ENCODE measurements around the gene DEXI. TPM values are rescaled to one million over a fixed set of nuclear protein-coding genes. Genes with fewer than 3 reads are reported as not detected.

DEXI gene
- total and polyA plus RNA-seq, 2 of the 4 experiments (the other 2 are of a cell fraction) = 43.7 to 63.6 TPM

DNA sequence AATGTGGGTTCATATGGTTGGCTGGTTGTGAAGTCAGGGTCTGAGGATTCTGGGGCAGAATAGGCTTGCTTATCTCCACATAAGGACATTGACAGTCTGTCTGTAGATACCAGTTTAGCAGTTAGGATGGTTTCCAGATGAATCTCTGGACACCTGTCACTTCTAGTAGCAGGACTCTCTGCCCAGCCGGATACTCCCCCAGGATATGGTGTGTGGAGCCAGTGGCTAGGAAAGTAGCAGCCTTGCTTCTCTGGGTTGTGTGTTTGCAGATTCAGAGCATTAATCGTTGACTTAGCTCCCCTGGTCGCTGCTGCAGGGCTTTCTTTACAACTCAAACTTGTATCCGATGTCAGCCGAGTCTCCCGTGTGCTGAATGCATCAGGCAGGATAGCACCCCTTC lies 47.3 kb upstream of the DEXI start:
- Histone ChIP-seq H3K79me1 (ENCODE audit: low read depth in 1 of 2, low read length in 2 of 2) (peaks cover 23 to 66% of the 10 kb centered on the region in 2 experiments), H2BK5ac (ENCODE audit: low read depth, low read length, poor library complexity, severe bottlenecking) (no peak overlapping the region), H3K9me1 (ENCODE audit: insufficient read depth, low read length) (peaks cover 42% of the 10 kb centered on the region), H2BK20ac (ENCODE audit: low read depth, low read length) (peak overlapping the region; percentile 79), H3K27ac (ENCODE audit: insufficient read depth, low read length) (peak overlapping the region; percentile 34; the same call in 1 of the 2 replicates), H3K4ac (ENCODE audit: low read depth, low read length) (peak overlapping the region; percentile 51), H2AFZ (replicated peaks; ENCODE audit: low read length, poor library complexity) (no peak overlapping the region), H4K5ac (ENCODE audit: low read depth, low read length) (peak overlapping the region; percentile 52), H3K18ac (ENCODE audit: low read depth, low read length) (peak overlapping the region; percentile 58), H3K9me3 (ENCODE audit: control insufficient read depth, insufficient read depth, low read length) (no peaks in the 10 kb centered on the region), H2AK5ac (ENCODE audit: low read depth, low read length) (peak overlapping the region; percentile 32), H3K9ac (ENCODE audit: low read depth, low read length) (no peak overlapping the region), H2BK15ac (ENCODE audit: low read depth, low read length) (peak overlapping the region; percentile 99; the same call in 2 of the 3 replicates), H4K91ac (ENCODE audit: insufficient read depth, low read depth, low read length) (peak overlapping the region; percentile 99), H3K27me3 (ENCODE audit: control insufficient read depth, insufficient read depth, low read length) (no peaks in the 10 kb centered on the region), H2AK9ac (replicated peaks; ENCODE audit: low read depth, low read length, poor library complexity) (no peak overlapping the region), H2BK120ac (ENCODE audit: low read depth, low read length) (peak overlapping the region; percentile 98), H4K20me1 (ENCODE audit: insufficient read depth, low read length) (peaks cover 6% of the 10 kb centered on the region), H3K4me1 (ENCODE audit: control insufficient read depth, insufficient read depth, low read length) (peaks cover 33% of the 10 kb centered on the region), H3K23ac (ENCODE audit: low read depth, low read length) (no peak overlapping the region), H3K56ac (ENCODE audit: extremely low read depth, insufficient read depth, low read length) (no peak overlapping the region), H3K36me3 (ENCODE audit: control insufficient read depth, insufficient read depth, low read length) (peaks cover 6% of the 10 kb centered on the region), H3K4me3 (ENCODE audit: insufficient read depth, low read depth, low read length) (no peak overlapping the region), H4K8ac (ENCODE audit: low read depth in 2 of 2, low read length in 2 of 2) (peak overlapping the region in 1 of 2 experiments; percentile 30; a peak in 1 of 4 replicates), H3K4me2 (ENCODE audit: low read depth, low read length) (no peak overlapping the region), H3K14ac (replicated peaks; ENCODE audit: low read depth, low read length) (no peak overlapping the region; the same call in 1 of the 2 replicates)
- BruUV-seq (replicated peaks) = no TSS peak
- in situ Hi-C loops (cut with MboI; ENCODE audit: low sequenced_read_pairs) = loop anchor here (10.0 kb wide), 1 partner anchor 105 kb away; no protein-coding TSS in a partner anchor
- intact Hi-C loops (cut with micrococcal nuclease) = no loop called here
- dilution Hi-C loops (cut with HindIII; ENCODE audit: low sequenced_read_pairs, unreplicated experiment) = no loop called here
- POLR2A ChIA-PET (ENCODE audit: unreplicated experiment) = no interaction called here
- CTCF ChIA-PET = no interaction called here
- WGBS, 2 experiments (ENCODE audit: extremely low coverage in 2 of 2, insufficient read length in 1 of 2) = 100% methylated on average over 4 of the region's 6 CpGs; no CpG with 5 or more reads in 1 of the 2 experiments
- no peak for DNase-seq
- no peak for ATAC-seq (ENCODE audit: low read depth)
- TF ChIP-seq CHD1 (IDR thresholded peaks at IDR 0.05; ENCODE audit: low read depth, low read length) = no peak
- no peak for TF ChIP-seq MAFK (IDR thresholded peaks at IDR 0.05; ENCODE audit: low read depth, low read length)
- TF ChIP-seq, protein P1, sequence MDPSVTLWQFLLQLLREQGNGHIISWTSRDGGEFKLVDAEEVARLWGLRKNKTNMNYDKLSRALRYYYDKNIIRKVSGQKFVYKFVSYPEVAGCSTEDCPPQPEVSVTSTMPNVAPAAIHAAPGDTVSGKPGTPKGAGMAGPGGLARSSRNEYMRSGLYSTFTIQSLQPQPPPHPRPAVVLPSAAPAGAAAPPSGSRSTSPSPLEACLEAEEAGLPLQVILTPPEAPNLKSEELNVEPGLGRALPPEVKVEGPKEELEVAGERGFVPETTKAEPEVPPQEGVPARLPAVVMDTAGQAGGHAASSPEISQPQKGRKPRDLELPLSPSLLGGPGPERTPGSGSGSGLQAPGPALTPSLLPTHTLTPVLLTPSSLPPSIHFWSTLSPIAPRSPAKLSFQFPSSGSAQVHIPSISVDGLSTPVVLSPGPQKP (IDR thresholded peaks at IDR 0.05; ENCODE audit: borderline replicate concordance, low read depth, low read length) = no peak
- no peak for TF ChIP-seq RCOR1 (IDR thresholded peaks at IDR 0.05; ENCODE audit: insufficient replicate concordance, low read length)
- no peak for TF ChIP-seq BHLHE40 (IDR thresholded peaks at IDR 0.05; ENCODE audit: low read depth, low read length)
- no peak for TF ChIP-seq RFX5 (IDR thresholded peaks at IDR 0.05; ENCODE audit: low read depth, low read length)
- TF ChIP-seq CEBPB (IDR thresholded peaks at IDR 0.05; ENCODE audit: low read depth, low read length) = no peak
- TF ChIP-seq, protein P2, sequence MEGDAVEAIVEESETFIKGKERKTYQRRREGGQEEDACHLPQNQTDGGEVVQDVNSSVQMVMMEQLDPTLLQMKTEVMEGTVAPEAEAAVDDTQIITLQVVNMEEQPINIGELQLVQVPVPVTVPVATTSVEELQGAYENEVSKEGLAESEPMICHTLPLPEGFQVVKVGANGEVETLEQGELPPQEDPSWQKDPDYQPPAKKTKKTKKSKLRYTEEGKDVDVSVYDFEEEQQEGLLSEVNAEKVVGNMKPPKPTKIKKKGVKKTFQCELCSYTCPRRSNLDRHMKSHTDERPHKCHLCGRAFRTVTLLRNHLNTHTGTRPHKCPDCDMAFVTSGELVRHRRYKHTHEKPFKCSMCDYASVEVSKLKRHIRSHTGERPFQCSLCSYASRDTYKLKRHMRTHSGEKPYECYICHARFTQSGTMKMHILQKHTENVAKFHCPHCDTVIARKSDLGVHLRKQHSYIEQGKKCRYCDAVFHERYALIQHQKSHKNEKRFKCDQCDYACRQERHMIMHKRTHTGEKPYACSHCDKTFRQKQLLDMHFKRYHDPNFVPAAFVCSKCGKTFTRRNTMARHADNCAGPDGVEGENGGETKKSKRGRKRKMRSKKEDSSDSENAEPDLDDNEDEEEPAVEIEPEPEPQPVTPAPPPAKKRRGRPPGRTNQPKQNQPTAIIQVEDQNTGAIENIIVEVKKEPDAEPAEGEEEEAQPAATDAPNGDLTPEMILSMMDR (conservative IDR thresholded peaks at IDR 0.05; ENCODE audit: low read depth, low read length) = no peak
- no peak for TF ChIP-seq MXI1 (IDR thresholded peaks at IDR 0.05; ENCODE audit: borderline replicate concordance, low read depth, low read length)
- TF ChIP-seq MAZ (IDR thresholded peaks at IDR 0.05; ENCODE audit: borderline replicate concordance, low read depth, low read length) = no peak
- TF ChIP-seq POLR2A (IDR thresholded peaks at IDR 0.05; ENCODE audit: low read depth, low read length) = no peak
- no peak for TF ChIP-seq FOS (IDR thresholded peaks at IDR 0.05; ENCODE audit: low read depth, low read length)
- no peak for TF ChIP-seq SMC3 (IDR thresholded peaks at IDR 0.05; ENCODE audit: low read depth, low read length)
- no peak for TF ChIP-seq RAD21 (IDR thresholded peaks at IDR 0.05; ENCODE audit: low read length)
- no peak for TF ChIP-seq NFE2L2 (IDR thresholded peaks at IDR 0.05; ENCODE audit: low read depth, low read length)
- TF ChIP-seq, protein P3, sequence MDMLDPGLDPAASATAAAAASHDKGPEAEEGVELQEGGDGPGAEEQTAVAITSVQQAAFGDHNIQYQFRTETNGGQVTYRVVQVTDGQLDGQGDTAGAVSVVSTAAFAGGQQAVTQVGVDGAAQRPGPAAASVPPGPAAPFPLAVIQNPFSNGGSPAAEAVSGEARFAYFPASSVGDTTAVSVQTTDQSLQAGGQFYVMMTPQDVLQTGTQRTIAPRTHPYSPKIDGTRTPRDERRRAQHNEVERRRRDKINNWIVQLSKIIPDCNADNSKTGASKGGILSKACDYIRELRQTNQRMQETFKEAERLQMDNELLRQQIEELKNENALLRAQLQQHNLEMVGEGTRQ (IDR thresholded peaks at IDR 0.05; ENCODE audit: low read depth, low read length) = no peak
